ENCODE measurements around the gene SH3GL1.

SH3GL1 gene

GRCh38 chr19:4390017-4390566 is 10.3 kb downstream of the SH3GL1 start:
- Histone ChIP-seq H3K4me1 (ENCODE audit: control insufficient read depth in 5 of 5, insufficient read depth in 5 of 5, low read length in 5 of 5) (peaks cover 33 to 86% (median 67%) of the 10 kb centered on the region in 5 donors), H3K9me3 (ENCODE audit: control insufficient read depth in 5 of 5, low read length in 5 of 5) (no peaks in the 10 kb centered on the region), H3K4me3 (ENCODE audit: low read depth in 1 of 5, low read length in 5 of 5) (peak overlapping the region in 4 of 5 donors; percentile 10 to 48 (median 36))

GRCh38 chr19:4389511-4390016 is 10.8 kb downstream of the SH3GL1 start:
- peaks cover 33 to 86% (median 62%) of the 10 kb centered on the region in 5 donors for H3K4me1 ChIP-seq (ENCODE audit: control insufficient read depth in 5 of 5, insufficient read depth in 5 of 5, low read length in 5 of 5)

More at GRCh38 chr19:4390017-4390566, 10.3 kb downstream of the SH3GL1 start:
- Histone ChIP-seq H3K27ac (ENCODE audit: low read depth, low read length) (peak overlapping the region; percentile 84), H3K36me3 (ENCODE audit: control insufficient read depth in 5 of 5, insufficient read depth in 5 of 5, low read length in 5 of 5) (peaks cover 0 to 12% (median 9%) of the 10 kb centered on the region in 5 donors), H3K9ac (ENCODE audit: low read length in 5 of 5) (peak overlapping the region in 4 of 5 donors; percentile 11 to 58 (median 56)), H3K27me3 (ENCODE audit: control insufficient read depth in 5 of 5, insufficient read depth in 4 of 5, low read length in 5 of 5) (no peaks in the 10 kb centered on the region)

GRCh38 chr19:4389064-4389375 is 11.3 kb downstream of the SH3GL1 start:
- peaks cover 31 to 86% (median 58%) of the 10 kb centered on the region in 5 donors for H3K4me1 ChIP-seq (ENCODE audit: control insufficient read depth in 5 of 5, insufficient read depth in 5 of 5, low read length in 5 of 5)
- H3K9me3 ChIP-seq (ENCODE audit: control insufficient read depth in 5 of 5, low read length in 5 of 5), result no peaks in the 10 kb centered on the region
- H3K27me3 ChIP-seq (ENCODE audit: control insufficient read depth in 5 of 5, insufficient read depth in 4 of 5, low read length in 5 of 5), result no peaks in the 10 kb centered on the region
- H3K27ac ChIP-seq (ENCODE audit: low read depth, low read length), result peak overlapping the region; percentile 46
- peak overlapping the region in 1 of 5 donors; percentile 63 for H3K9ac ChIP-seq (ENCODE audit: low read length in 5 of 5)
- H3K36me3 ChIP-seq (ENCODE audit: control insufficient read depth in 5 of 5, insufficient read depth in 5 of 5, low read length in 5 of 5), result peaks cover 0 to 16% (median 12%) of the 10 kb centered on the region in 5 donors
- H3K4me3 ChIP-seq (ENCODE audit: low read depth in 1 of 5, low read length in 5 of 5), result no peak overlapping the region

More at GRCh38 chr19:4389511-4390016, 10.8 kb downstream of the SH3GL1 start:
- Histone ChIP-seq H3K4me3 (ENCODE audit: low read depth in 1 of 5, low read length in 5 of 5) (peak overlapping the region in 3 of 5 donors; percentile 27 to 40 (median 31)), H3K9ac (ENCODE audit: low read length in 5 of 5) (peak overlapping the region in 3 of 5 donors; percentile 11 to 58 (median 55)), H3K36me3 (ENCODE audit: control insufficient read depth in 5 of 5, insufficient read depth in 5 of 5, low read length in 5 of 5) (peaks cover 0 to 10% (median 7%) of the 10 kb centered on the region in 5 donors), H3K27ac (ENCODE audit: low read depth, low read length) (peak overlapping the region; percentile 84), H3K27me3 (ENCODE audit: control insufficient read depth in 5 of 5, insufficient read depth in 4 of 5, low read length in 5 of 5) (no peaks in the 10 kb centered on the region), H3K9me3 (ENCODE audit: control insufficient read depth in 5 of 5, low read length in 5 of 5) (no peaks in the 10 kb centered on the region)

GRCh38 chr19:4388337-4389063 is 11.8 kb downstream of the SH3GL1 start:
- Histone ChIP-seq H3K4me1 (ENCODE audit: control insufficient read depth in 5 of 5, insufficient read depth in 5 of 5, low read length in 5 of 5) (peaks cover 31 to 88% (median 55%) of the 10 kb centered on the region in 5 donors), H3K4me3 (ENCODE audit: low read depth in 1 of 5, low read length in 5 of 5) (peak overlapping the region in 1 of 5 donors; percentile 14), H3K9me3 (ENCODE audit: control insufficient read depth in 5 of 5, low read length in 5 of 5) (no peaks in the 10 kb centered on the region), H3K9ac (ENCODE audit: low read length in 5 of 5) (peak overlapping the region in 1 of 5 donors; percentile 63), H3K27me3 (ENCODE audit: control insufficient read depth in 5 of 5, insufficient read depth in 4 of 5, low read length in 5 of 5) (no peaks in the 10 kb centered on the region), H3K27ac (ENCODE audit: low read depth, low read length) (peak overlapping the region; percentile 46), H3K36me3 (ENCODE audit: control insufficient read depth in 5 of 5, insufficient read depth in 5 of 5, low read length in 5 of 5) (peaks cover 0 to 20% (median 17%) of the 10 kb centered on the region in 5 donors)

GRCh38 chr19:4386041-4386782 is 14.1 kb downstream of the SH3GL1 start:
- H3K27me3 ChIP-seq (ENCODE audit: control insufficient read depth in 5 of 5, insufficient read depth in 4 of 5, low read length in 5 of 5), result no peaks in the 10 kb centered on the region
- no peak overlapping the region for H3K9ac ChIP-seq (ENCODE audit: low read length in 5 of 5)
- H3K9me3 ChIP-seq (ENCODE audit: control insufficient read depth in 5 of 5, low read length in 5 of 5), result no peaks in the 10 kb centered on the region
- H3K4me1 ChIP-seq (ENCODE audit: control insufficient read depth in 5 of 5, insufficient read depth in 5 of 5, low read length in 5 of 5), result peaks cover 20 to 71% (median 37%) of the 10 kb centered on the region in 5 donors
- H3K36me3 ChIP-seq (ENCODE audit: control insufficient read depth in 5 of 5, insufficient read depth in 5 of 5, low read length in 5 of 5), result peaks cover 0 to 22% (median 19%) of the 10 kb centered on the region in 5 donors
- H3K4me3 ChIP-seq (ENCODE audit: low read depth in 1 of 5, low read length in 5 of 5), result no peak overlapping the region
- H3K27ac ChIP-seq (ENCODE audit: low read depth, low read length), result no peak overlapping the region

GRCh38 chr19:4385291-4386040 is 14.9 kb downstream of the SH3GL1 start:
- no peaks in the 10 kb centered on the region for H3K9me3 ChIP-seq (ENCODE audit: control insufficient read depth in 5 of 5, low read length in 5 of 5)
- H3K36me3 ChIP-seq (ENCODE audit: control insufficient read depth in 5 of 5, insufficient read depth in 5 of 5, low read length in 5 of 5), result peaks cover 0 to 22% (median 19%) of the 10 kb centered on the region in 5 donors
- H3K4me1 ChIP-seq (ENCODE audit: control insufficient read depth in 5 of 5, insufficient read depth in 5 of 5, low read length in 5 of 5), result peaks cover 14 to 71% (median 37%) of the 10 kb centered on the region in 5 donors
- H3K9ac ChIP-seq (ENCODE audit: low read length in 5 of 5), result no peak overlapping the region
- H3K4me3 ChIP-seq (ENCODE audit: low read depth in 1 of 5, low read length in 5 of 5), result no peak overlapping the region
- H3K27me3 ChIP-seq (ENCODE audit: control insufficient read depth in 5 of 5, insufficient read depth in 4 of 5, low read length in 5 of 5), result no peaks in the 10 kb centered on the region
- no peak overlapping the region for H3K27ac ChIP-seq (ENCODE audit: low read depth, low read length)

GRCh38 chr19:4380254-4380727 is 20.1 kb downstream of the SH3GL1 start:
- Histone ChIP-seq H3K4me3 (ENCODE audit: low read depth in 1 of 5, low read length in 5 of 5) (peak overlapping the region in 2 of 5 donors; percentile 1 to 39), H3K27ac (ENCODE audit: low read depth, low read length) (peak overlapping the region; percentile 48), H3K4me1 (ENCODE audit: control insufficient read depth in 5 of 5, insufficient read depth in 5 of 5, low read length in 5 of 5) (peaks cover 15 to 69% (median 50%) of the 10 kb centered on the region in 5 donors), H3K9ac (ENCODE audit: low read length in 5 of 5) (peak overlapping the region in 2 of 5 donors; percentile 32 to 43), H3K36me3 (ENCODE audit: control insufficient read depth in 5 of 5, insufficient read depth in 5 of 5, low read length in 5 of 5) (peaks cover 0 to 30% (median 14%) of the 10 kb centered on the region in 5 donors), H3K9me3 (ENCODE audit: control insufficient read depth in 5 of 5, low read length in 5 of 5) (no peaks in the 10 kb centered on the region), H3K27me3 (ENCODE audit: control insufficient read depth in 5 of 5, insufficient read depth in 4 of 5, low read length in 5 of 5) (no peaks in the 10 kb centered on the region)

GRCh38 chr19:4379383-4380253 is 20.7 kb downstream of the SH3GL1 start:
- H3K27ac ChIP-seq (ENCODE audit: low read depth, low read length), result peak overlapping the region; percentile 48
- H3K9me3 ChIP-seq (ENCODE audit: control insufficient read depth in 5 of 5, low read length in 5 of 5), result no peaks in the 10 kb centered on the region
- H3K27me3 ChIP-seq (ENCODE audit: control insufficient read depth in 5 of 5, insufficient read depth in 4 of 5, low read length in 5 of 5), result no peaks in the 10 kb centered on the region
- H3K4me1 ChIP-seq (ENCODE audit: control insufficient read depth in 5 of 5, insufficient read depth in 5 of 5, low read length in 5 of 5), result peaks cover 19 to 69% (median 57%) of the 10 kb centered on the region in 5 donors
- H3K4me3 ChIP-seq (ENCODE audit: low read depth in 1 of 5, low read length in 5 of 5), result peak overlapping the region in 2 of 5 donors; percentile 1 to 39
- H3K36me3 ChIP-seq (ENCODE audit: control insufficient read depth in 5 of 5, insufficient read depth in 5 of 5, low read length in 5 of 5), result peaks cover 0 to 27% (median 12%) of the 10 kb centered on the region in 5 donors
- H3K9ac ChIP-seq (ENCODE audit: low read length in 5 of 5), result peak overlapping the region in 2 of 5 donors; percentile 19 to 43
